K562 (cell line): ENCODE measurements around the gene STX18. TPM values are rescaled to one million over a fixed set of nuclear protein-coding genes. Genes with fewer than 3 reads are reported as not detected.

ENCODE experiments used
- ARID4B ChIP-seq: sonication (generic); formaldehyde crosslinking; IDR thresholded peaks from 2 replicates; pipeline ENCODE4 v1.8.0; 2022; ENCODE audit warnings: mild to moderate bottlenecking, missing genetic modification reagents
- COPS2 ChIP-seq: fragments of 450-650 bp; conservative IDR thresholded peaks from 2 replicates; pipeline ENCODE4 v1.6.1; 2016; ENCODE audit warnings: mild to moderate bottlenecking, moderate library complexity
- CREM ChIP-seq: IDR thresholded peaks from 2 replicates; pipeline ENCODE4 v1.6.1; 2014; ENCODE audit warnings: antibody characterized with exemption, low read depth
- EHMT2 ChIP-seq: fragments of 450-650 bp; IDR thresholded peaks from 2 replicates; pipeline ENCODE4 v1.6.1; 2018; ENCODE audit warnings: antibody characterized with exemption
- GTF2B ChIP-seq: IDR thresholded peaks from 2 replicates; pipeline ENCODE4 v1.6.1; 2011; ENCODE audit not compliant: insufficient read length; ENCODE audit errors: extremely low read depth
- SOX6 ChIP-seq: fragments of 450-650 bp; IDR thresholded peaks from 2 replicates; pipeline ENCODE4 v1.6.1; 2014; ENCODE audit warnings: mild to moderate bottlenecking
- STAT5A ChIP-seq: IDR thresholded peaks from 2 replicates; pipeline ENCODE4 v1.6.1; 2012; ENCODE audit warnings: low read length, inconsistent platforms, borderline replicate concordance
- ZNF184 ChIP-seq: sonication (generic); formaldehyde crosslinking; IDR thresholded peaks from 2 replicates; pipeline ENCODE4 v1.5.0; 2020; ENCODE audit warnings: missing genetic modification reagents
- ZNF436 ChIP-seq: fragments of 250-450, 450-650 bp; sonication (Bioruptor Pico); formaldehyde crosslinking; IDR thresholded peaks from 2 replicates; pipeline ENCODE4 v1.7.0; 2020; ENCODE audit warnings: mild to moderate bottlenecking
- ZNF609 ChIP-seq: sonication (generic); formaldehyde crosslinking; IDR thresholded peaks from 2 replicates; pipeline ENCODE4 v1.8.1; 2023; ENCODE audit warnings: missing genetic modification reagents, mild to moderate bottlenecking, borderline replicate concordance
- polyA plus RNA-seq, 8 experiments: library from polyadenylated mRNA; depleted of rRNA in 4 of 8; stranded (reverse) in 5 of 8; unstranded in 3 of 8; fragments of >200 nt; fragmentation: Nextera tagmentation in 2 of 8; fragmentation: Illumina TruSeq in 1 of 8; extraction: Ambion mirVana in 2 of 8; extraction: Trizol in 1 of 8; gene quantifications; 2 replicates each; pipeline versions ENCODE4 v1.2.1 to v1.2.3, GENCODE V29; 2011 to 2014; ENCODE audit warnings: inconsistent platforms in 1 of 8, missing spikeins in 1 of 8
- total RNA-seq, 7 experiments: library from RNA; depleted of rRNA in 6 of 7; stranded (reverse); fragments of >200 nt in 6 of 7; fragmentation: Illumina TruSeq in 2 of 7; extraction: Trizol in 2 of 7; gene quantifications; 2 replicates each; pipeline versions ENCODE4 v1.2.1 to v1.2.3, GENCODE V29; 2011 to 2021; ENCODE audit warnings: low replicate concordance in 1 of 7

The STX18 gene
- total and polyA plus RNA-seq, 9 of the 15 experiments (the other 6 are each of a cell fraction or from before 2014, with no cell fraction given) = 6.2 to 41.7 (median 22.7) TPM

GRCh38 chr4:4417886-4418285, 124.0 kb downstream of the STX18 start (continued):
- no peak for TF ChIP-seq ARID4B (CRISPR knock-in tag)
- no peak for TF ChIP-seq GTF2B
- no peak for TF ChIP-seq ZNF436 (CRISPR knock-in tag)
- no peak for TF ChIP-seq ZNF609 (CRISPR knock-in tag)
- TF ChIP-seq ZNF184 = no peak
- TF ChIP-seq CREM = no peak
- TF ChIP-seq COPS2 = no peak
- TF ChIP-seq STAT5A = no peak
- TF ChIP-seq SOX6 = no peak
- no peak for TF ChIP-seq EHMT2
